Stimulated activated naive CD8-positive, alpha-beta T cell treated with anti-CD3 and anti-CD28 coated beads, Interleukin-15, amount 100 ng/mL, for 72 hours (primary cell): ENCODE results near the gene FAM222A.

Experiments
- ATAC-seq: fragments of 150-1000 bp; cut with Tn5 transposase; 2 replicates; pipeline ENCODE4 v1.10.0; 2021; ENCODE audit warnings: mild to moderate bottlenecking, moderate library complexity
- DNase-seq, 2 donors: peaks; one replicate each; pipeline ENCODE4 v3.0.0; 2021 to 2022
- H3K27ac Mint-ChIP-seq, 2 donors: one replicate each; pipeline ENCODE4 v1.8.0; 2022; ENCODE audit warnings: mild to moderate bottlenecking in 2 of 2, mixed read lengths in 2 of 2, moderate library complexity in 2 of 2
- H3K27me3 Mint-ChIP-seq: one replicate; pipeline ENCODE4 v1.8.0; 2022; ENCODE audit warnings: mixed read lengths
- H3K4me1 Mint-ChIP-seq: one replicate; pipeline ENCODE4 v1.8.0; 2022; ENCODE audit warnings: mild to moderate bottlenecking, mixed read lengths
- H3K4me3 Mint-ChIP-seq, 2 donors: one replicate each; pipeline ENCODE4 v1.8.0; 2022; ENCODE audit warnings: mild to moderate bottlenecking in 2 of 2, mixed read lengths in 2 of 2, moderate library complexity in 1 of 2
- H3K9me3 Mint-ChIP-seq, 2 donors: one replicate each; pipeline ENCODE4 v1.8.0; 2022; ENCODE audit warnings: mixed read lengths in 2 of 2

The FAM222A gene

GRCh38 chr12:109744026-109744425 is 30.4 kb downstream of the FAM222A start:
- no peak overlapping the region for H3K4me3 Mint-ChIP-seq

GRCh38 chr12:109744986-109745942 is 31.6 kb downstream of the FAM222A start:
- DNase-seq (no peak), ATAC-seq (no peak)
- no peak overlapping the region for H3K27ac Mint-ChIP-seq
- no peaks in the 10 kb centered on the region for H3K9me3 Mint-ChIP-seq
- H3K4me3 Mint-ChIP-seq, result no peak overlapping the region
- no peaks in the 10 kb centered on the region for H3K27me3 Mint-ChIP-seq
- no peaks in the 10 kb centered on the region for H3K4me1 Mint-ChIP-seq

More at GRCh38 chr12:109744026-109744425, 30.4 kb downstream of the FAM222A start:
- no peaks in the 10 kb centered on the region for H3K4me1 Mint-ChIP-seq
- H3K9me3 Mint-ChIP-seq, result no peaks in the 10 kb centered on the region
- ATAC-seq, result no peak
- H3K27me3 Mint-ChIP-seq, result no peaks in the 10 kb centered on the region
- no peak for DNase-seq
- H3K27ac Mint-ChIP-seq, result no peak overlapping the region

GRCh38 chr12:109752117-109753053 is 38.8 kb downstream of the FAM222A start:
- H3K27ac Mint-ChIP-seq, result no peak overlapping the region
- DNase-seq, result no peak
- peaks cover 11 to 21% of the 10 kb centered on the region in 2 donors for H3K9me3 Mint-ChIP-seq
- H3K4me1 Mint-ChIP-seq, result no peaks in the 10 kb centered on the region
- no peak overlapping the region for H3K4me3 Mint-ChIP-seq
- no peak for ATAC-seq
- H3K27me3 Mint-ChIP-seq, result no peaks in the 10 kb centered on the region

- no peak overlapping the region for H3K4me3 Mint-ChIP-seq
Observed at GRCh38 chr12:109753054-109753401, 39.4 kb downstream of the FAM222A start.

GRCh38 chr12:109753959-109754358 is 40.3 kb downstream of the FAM222A start:
- Mint-ChIP-seq H3K27ac (no peak overlapping the region), H3K27me3 (no peaks in the 10 kb centered on the region), H3K9me3 (peaks cover 11 to 28% of the 10 kb centered on the region in 2 donors), H3K4me1 (no peaks in the 10 kb centered on the region), H3K4me3 (no peak overlapping the region)
- ATAC-seq, result no peak
- DNase-seq, result no peak

More at GRCh38 chr12:109753054-109753401, 39.4 kb downstream of the FAM222A start:
- H3K4me1 Mint-ChIP-seq, result no peaks in the 10 kb centered on the region
- ATAC-seq, result no peak
- peaks cover 11 to 28% of the 10 kb centered on the region in 2 donors for H3K9me3 Mint-ChIP-seq
- H3K27ac Mint-ChIP-seq, result no peak overlapping the region
- DNase-seq, result no peak
- H3K27me3 Mint-ChIP-seq, result no peaks in the 10 kb centered on the region

GRCh38 chr12:109756457-109756856 is 42.8 kb downstream of the FAM222A start:
- no peaks in the 10 kb centered on the region for H3K27me3 Mint-ChIP-seq
- H3K9me3 Mint-ChIP-seq, result peaks cover 11 to 28% of the 10 kb centered on the region in 2 donors
- H3K4me3 Mint-ChIP-seq, result no peak overlapping the region
- ATAC-seq, result no peak
- H3K27ac Mint-ChIP-seq, result no peak overlapping the region
- DNase-seq, result no peak
- H3K4me1 Mint-ChIP-seq, result peaks cover 7% of the 10 kb centered on the region

GRCh38 chr12:109757671-109758265 is 44.1 kb downstream of the FAM222A start:
- no peak for ATAC-seq
- Mint-ChIP-seq H3K27me3 (no peaks in the 10 kb centered on the region), H3K4me1 (peaks cover 13% of the 10 kb centered on the region), H3K27ac (no peak overlapping the region), H3K9me3 (peaks cover 11 to 28% of the 10 kb centered on the region in 2 donors), H3K4me3 (no peak overlapping the region)
- peak in 1 of 2 donors; percentile 1 for DNase-seq

GRCh38 chr12:109758426-109759420 is 45.1 kb downstream of the FAM222A start:
- peak overlapping the region in 1 of 2 donors; percentile 37 for H3K27ac Mint-ChIP-seq
- no peaks in the 10 kb centered on the region for H3K27me3 Mint-ChIP-seq
- DNase-seq, result peak in 1 of 2 donors; percentile 6
- no peak for ATAC-seq
- H3K4me1 Mint-ChIP-seq, result peaks cover 19% of the 10 kb centered on the region
- H3K9me3 Mint-ChIP-seq, result peaks cover 11 to 34% of the 10 kb centered on the region in 2 donors
- H3K4me3 Mint-ChIP-seq, result no peak overlapping the region

- Mint-ChIP-seq H3K4me1 (peaks cover 19% of the 10 kb centered on the region), H3K9me3 (peaks cover 11 to 34% of the 10 kb centered on the region in 2 donors), H3K4me3 (no peak overlapping the region), H3K27me3 (no peaks in the 10 kb centered on the region), H3K27ac (no peak overlapping the region)
- no peak for ATAC-seq
- peak in 1 of 2 donors; percentile 3 for DNase-seq
Observed at GRCh38 chr12:109759595-109759994, 46.0 kb downstream of the FAM222A start.

GRCh38 chr12:109760031-109760929 is 46.7 kb downstream of the FAM222A start:
- Mint-ChIP-seq H3K9me3 (peaks cover 11 to 34% of the 10 kb centered on the region in 2 donors), H3K27me3 (no peaks in the 10 kb centered on the region), H3K27ac (peak overlapping the region in 1 of 2 donors; percentile 50), H3K4me1 (peaks cover 19% of the 10 kb centered on the region), H3K4me3 (no peak overlapping the region)
- ATAC-seq (peak; percentile 18), DNase-seq (peak in 1 of 2 donors; percentile 9)

GRCh38 chr12:109760930-109761921 is 47.6 kb downstream of the FAM222A start:
- Mint-ChIP-seq H3K4me1 (peaks cover 19% of the 10 kb centered on the region), H3K9me3 (peaks cover 2 to 24% of the 10 kb centered on the region in 2 donors), H3K4me3 (no peak overlapping the region), H3K27ac (peak overlapping the region in 1 of 2 donors; percentile 50), H3K27me3 (no peaks in the 10 kb centered on the region)
- DNase-seq (peak in 1 of 2 donors; percentile 6), ATAC-seq (no peak)

- Mint-ChIP-seq H3K4me3 (no peak overlapping the region), H3K27ac (no peak overlapping the region), H3K9me3 (peaks cover 0 to 15% of the 10 kb centered on the region in 2 donors), H3K4me1 (peaks cover 19% of the 10 kb centered on the region), H3K27me3 (no peaks in the 10 kb centered on the region)
- DNase-seq (peak in 1 of 2 donors; percentile 9), ATAC-seq (no peak)
Observed at GRCh38 chr12:109762071-109762672, 48.5 kb downstream of the FAM222A start.
